HG03159 (cell line): ENCODE data around the gene ANKRD13A.
"Not testable (repeated sequence)": the region's sequence is repeated elsewhere in the genome, so short reads cannot be mapped to it uniquely, and the experiment has no call there.

Source experiments
- ATAC-seq: cut with Tn5 transposase; IDR thresholded peaks from one replicate; pipeline ENCODE4 v1.9.1; 2021; ENCODE audit warnings: mild to moderate bottlenecking, moderate library complexity; ENCODE audit not compliant: unreplicated experiment

The ANKRD13A gene

DNA sequence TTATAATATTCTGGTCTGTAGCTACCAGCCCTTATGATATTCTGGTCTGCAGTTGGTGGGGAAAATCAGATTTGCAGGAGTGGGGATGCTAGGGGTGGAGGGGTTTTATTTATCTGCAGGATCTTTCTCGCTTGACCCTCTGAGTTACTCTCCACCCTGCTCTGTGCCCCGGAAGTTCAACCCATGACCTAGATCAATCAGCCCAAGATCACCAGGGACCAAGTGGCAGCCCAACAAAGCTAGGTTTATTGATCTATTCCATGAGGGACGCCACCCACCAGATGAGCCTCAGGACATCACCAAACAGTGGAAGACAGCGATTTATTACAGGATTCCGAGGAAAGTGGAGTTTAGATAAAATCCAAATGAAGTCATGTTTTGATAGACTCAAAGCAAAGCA is 74.9 kb downstream of the ANKRD13A start:
- ATAC-seq, result no peak

DNA sequence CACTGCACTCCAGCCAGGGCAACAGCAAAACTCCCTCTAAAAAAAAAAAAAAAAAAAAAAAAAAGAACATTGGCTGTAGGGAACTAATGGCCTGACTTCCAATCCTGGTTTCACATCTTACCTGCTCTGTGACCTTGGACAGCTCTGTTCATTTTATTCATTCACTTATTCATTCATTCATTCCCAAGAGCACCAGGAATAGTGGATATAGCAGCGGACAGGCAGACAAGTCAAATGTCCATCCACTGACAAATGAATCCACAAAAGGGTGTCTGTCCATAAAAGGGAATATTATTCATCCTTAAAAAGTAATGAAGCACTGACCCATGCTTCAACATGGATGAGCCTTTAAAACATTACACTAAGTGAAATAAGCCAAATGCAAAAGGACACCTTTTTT is 76.7 kb downstream of the ANKRD13A start:
- ATAC-seq, result no peak

DNA sequence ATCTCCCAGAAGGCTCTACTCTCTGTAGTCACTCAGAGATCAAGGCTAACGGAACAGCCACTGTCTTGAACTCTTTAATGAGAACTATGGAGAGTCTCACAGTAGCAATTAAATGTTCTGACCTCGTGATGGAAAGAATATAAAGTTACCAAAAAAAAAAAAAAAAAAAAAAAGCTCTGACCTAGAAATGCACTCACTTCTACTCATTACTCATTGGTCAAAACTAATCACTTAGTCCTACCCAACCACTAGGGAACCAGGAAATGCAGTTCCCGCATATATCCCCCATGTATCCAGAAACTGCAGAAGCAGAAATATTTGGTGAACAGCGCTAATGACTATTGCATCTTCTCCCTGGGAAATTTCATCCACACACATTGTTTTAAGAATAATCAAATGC is 78.6 kb downstream of the ANKRD13A start:
- no peak for ATAC-seq

DNA sequence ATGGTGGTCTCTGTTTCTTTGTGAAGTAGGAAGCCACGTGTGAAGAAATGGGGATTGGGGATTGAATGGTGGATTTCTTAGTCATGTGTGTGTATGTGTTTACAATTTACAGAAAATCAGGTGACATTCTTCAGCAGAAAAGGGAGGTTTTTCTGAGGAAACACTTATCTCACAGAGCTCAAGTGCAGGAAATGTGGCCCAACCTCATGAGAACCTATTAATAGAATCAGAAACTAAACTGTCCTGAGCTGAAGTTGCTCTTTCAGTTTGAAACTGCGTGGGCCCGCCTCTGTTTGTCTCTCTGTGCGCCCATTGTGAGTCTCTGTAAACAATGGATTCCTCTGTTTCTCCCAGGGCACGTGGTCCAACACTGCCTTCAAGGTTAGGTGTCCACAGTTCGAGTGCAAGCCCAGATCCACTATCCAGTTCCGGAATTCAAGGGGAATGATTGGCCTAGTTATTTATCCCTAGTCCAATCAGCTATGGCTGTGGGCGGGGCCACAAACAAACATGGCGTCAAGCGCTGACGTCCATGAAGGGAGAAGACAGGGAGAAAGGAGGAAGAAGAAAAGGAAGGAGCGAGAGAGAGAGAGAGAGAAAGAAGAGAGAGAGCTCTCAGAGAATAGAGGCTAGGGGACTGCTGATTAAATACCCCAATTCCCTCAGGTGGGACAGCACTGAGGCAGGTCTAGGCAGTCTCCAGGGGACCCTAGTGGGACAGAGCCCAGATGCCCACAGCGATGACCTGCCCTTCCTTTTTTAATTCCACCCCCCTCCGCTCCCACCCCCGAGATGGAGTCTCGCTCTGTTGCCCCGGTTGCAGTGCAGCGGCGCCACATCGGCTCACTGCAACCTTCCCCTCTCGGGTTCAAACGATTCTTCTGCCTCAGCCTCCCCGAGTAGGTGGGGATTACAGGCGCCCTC is 80.5 kb downstream of the ANKRD13A start:
- peak; percentile 80 for ATAC-seq

DNA sequence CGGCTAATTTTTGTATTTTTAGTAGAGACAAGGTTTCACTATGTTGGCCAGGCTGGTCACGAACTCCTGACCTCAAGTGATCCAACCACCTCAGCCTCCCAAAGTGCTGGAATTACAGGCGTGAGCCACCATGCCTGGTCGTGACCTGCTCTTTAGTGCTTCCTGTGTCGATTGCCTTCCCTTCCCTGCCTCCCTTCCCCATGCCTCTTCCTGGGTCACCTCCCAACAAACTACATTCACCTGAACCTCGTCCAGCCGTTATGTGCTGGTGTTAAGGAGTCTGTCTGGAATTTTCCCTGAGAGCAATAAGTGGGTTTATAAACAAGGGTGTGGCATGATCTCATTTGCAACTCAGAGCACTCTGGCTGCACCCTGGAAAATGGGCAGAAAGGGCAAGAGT is 81.2 kb downstream of the ANKRD13A start:
- ATAC-seq, result no peak

DNA sequence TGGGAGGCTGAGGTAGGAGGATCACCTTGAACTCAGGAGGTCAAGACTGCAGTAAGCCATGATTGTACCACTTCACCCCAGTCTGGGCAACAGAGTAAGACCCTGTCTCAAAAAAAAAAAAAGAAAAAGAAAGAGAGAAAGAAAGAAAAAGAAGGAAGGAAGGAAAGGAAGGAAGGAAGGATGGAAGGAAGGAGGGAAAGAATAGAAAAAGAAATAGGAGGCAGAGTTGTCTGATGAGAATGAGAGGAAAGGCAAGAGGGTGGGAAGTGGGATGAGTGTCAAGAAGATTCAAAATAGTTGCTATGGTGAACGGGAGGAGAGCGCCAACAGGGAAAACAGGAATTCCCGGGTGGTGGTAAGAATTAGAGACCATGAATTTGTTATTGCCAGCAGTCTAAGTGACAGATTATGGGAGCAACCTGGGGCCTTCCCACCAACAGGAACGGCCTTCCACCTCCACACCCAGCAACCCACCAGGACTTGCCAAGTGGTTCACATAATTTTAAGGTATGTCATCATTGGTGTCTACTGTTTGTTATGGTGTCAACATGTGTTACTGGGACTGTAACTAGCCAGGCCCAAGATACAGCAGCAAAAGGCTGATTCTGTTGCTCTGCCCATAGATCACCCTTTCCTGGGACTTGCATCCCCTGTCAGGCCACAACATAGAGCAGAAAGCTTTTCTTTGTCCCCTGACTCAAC is 85.2 kb downstream of the ANKRD13A start:
- ATAC-seq, result no peak

DNA sequence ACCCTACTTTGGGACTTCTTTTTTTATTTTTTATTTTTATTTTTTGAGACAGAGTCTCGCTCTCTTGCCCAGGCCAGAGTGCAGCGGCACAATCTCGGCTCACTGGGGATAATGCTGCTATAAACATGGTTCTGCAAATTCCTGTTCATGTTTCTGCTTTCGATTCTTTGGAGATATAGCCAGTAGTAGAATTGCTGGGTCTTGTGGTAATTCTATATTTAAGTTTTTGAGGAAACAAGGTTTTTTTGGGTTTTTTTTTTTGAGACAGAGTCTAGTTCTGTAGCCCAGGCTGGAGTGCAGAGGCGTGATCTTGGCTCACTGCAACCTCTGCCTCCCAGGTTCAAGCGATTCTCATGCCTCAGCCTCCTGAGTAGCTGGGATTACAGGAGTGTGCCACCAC is 89.0 kb downstream of the ANKRD13A start:
- ATAC-seq, result not testable (repeated sequence)

DNA sequence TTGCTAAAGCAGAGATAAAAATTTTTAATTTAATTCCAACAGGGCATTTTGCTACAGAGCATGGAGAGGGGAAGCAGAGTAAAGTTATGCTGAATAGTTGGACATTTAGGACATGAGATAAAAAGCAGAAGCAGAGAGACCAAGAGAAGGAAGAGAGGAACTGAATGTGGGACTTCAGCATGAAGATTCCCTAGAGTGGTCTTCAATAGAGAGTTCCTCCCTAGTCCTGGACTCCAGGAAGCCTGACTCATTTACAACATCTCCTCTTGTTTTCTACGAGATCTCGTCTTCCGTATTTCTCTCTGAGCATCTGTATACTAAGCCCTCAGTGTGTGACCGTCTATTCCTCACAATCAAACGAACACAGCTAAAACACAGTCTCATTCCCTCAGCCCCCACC is 89.7 kb downstream of the ANKRD13A start:
- no peak for ATAC-seq
